ENCODE measurements around the gene ORC6. TPM values are rescaled to one million over a fixed set of nuclear protein-coding genes. Genes with fewer than 3 reads are reported as not detected.

Gene ORC6
- total RNA-seq, 1 experiment from 2014 or later: 95.1 TPM

DNA sequence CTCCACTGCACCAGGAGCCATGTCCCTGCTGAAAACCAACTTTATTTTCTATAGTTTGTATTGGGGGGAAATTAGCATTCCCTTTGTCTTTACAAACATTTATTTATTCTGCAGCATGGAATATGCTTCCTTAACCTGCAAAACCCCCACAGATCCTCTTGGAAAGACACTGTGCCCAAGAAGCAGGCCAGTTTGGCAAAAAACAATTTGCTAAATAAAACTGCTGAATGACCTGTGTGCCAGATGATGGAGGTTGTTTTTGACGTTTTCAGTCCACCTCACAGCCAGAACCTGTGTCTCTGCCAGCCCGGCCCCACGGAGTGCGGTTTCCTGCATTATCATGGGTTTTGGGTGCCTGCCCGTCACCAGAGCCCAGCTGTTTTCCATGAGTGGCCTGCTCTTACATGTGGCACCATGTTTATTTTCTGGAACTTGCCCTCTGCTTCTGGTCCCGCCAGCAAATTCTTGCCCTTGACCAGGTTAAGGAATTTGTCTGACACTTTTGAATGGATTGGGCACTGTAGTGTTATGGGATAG, 26.4 kb downstream of the ORC6 start:
- ChIA-PET POLR2A (ENCODE audit: low non-redundant PET) (no interaction called here), CTCF (no interaction called here)
- no peak overlapping the region for H3K4me3 ChIP-seq (ENCODE audit: low read depth, low read length, poor library complexity, severe bottlenecking)
- no peaks in the 10 kb centered on the region for H3K27me3 ChIP-seq (replicated peaks; ENCODE audit: insufficient read depth, low read depth, low read length, poor library complexity)
- BruUV-seq (replicated peaks): no TSS peak
- no peaks in the 10 kb centered on the region for H3K36me3 ChIP-seq (ENCODE audit: insufficient read depth, low read length, poor library complexity, severe bottlenecking)
- no peak for DNase-seq (ENCODE audit: low spot score)
- TF ChIP-seq EZH2 (IDR thresholded peaks at IDR 0.05; ENCODE audit: borderline replicate concordance, low read depth, low read length, poor library complexity, severe bottlenecking): no peak
- TF ChIP-seq, protein P1, sequence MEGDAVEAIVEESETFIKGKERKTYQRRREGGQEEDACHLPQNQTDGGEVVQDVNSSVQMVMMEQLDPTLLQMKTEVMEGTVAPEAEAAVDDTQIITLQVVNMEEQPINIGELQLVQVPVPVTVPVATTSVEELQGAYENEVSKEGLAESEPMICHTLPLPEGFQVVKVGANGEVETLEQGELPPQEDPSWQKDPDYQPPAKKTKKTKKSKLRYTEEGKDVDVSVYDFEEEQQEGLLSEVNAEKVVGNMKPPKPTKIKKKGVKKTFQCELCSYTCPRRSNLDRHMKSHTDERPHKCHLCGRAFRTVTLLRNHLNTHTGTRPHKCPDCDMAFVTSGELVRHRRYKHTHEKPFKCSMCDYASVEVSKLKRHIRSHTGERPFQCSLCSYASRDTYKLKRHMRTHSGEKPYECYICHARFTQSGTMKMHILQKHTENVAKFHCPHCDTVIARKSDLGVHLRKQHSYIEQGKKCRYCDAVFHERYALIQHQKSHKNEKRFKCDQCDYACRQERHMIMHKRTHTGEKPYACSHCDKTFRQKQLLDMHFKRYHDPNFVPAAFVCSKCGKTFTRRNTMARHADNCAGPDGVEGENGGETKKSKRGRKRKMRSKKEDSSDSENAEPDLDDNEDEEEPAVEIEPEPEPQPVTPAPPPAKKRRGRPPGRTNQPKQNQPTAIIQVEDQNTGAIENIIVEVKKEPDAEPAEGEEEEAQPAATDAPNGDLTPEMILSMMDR (conservative IDR thresholded peaks at IDR 0.05; ENCODE audit: low read depth, low read length): no peak
- intact Hi-C loops (cut with micrococcal nuclease; ENCODE audit: unreplicated experiment): no loop called here
- no peak overlapping the region for H3K27ac ChIP-seq (ENCODE audit: low read depth, low read length, poor library complexity, severe bottlenecking)
- H3K9me3 ChIP-seq (ENCODE audit: low read depth, low read length, poor library complexity, severe bottlenecking): no peaks in the 10 kb centered on the region
- no peaks in the 10 kb centered on the region for H3K4me1 ChIP-seq (ENCODE audit: insufficient read depth, low read length, poor library complexity, severe bottlenecking)

DNA sequence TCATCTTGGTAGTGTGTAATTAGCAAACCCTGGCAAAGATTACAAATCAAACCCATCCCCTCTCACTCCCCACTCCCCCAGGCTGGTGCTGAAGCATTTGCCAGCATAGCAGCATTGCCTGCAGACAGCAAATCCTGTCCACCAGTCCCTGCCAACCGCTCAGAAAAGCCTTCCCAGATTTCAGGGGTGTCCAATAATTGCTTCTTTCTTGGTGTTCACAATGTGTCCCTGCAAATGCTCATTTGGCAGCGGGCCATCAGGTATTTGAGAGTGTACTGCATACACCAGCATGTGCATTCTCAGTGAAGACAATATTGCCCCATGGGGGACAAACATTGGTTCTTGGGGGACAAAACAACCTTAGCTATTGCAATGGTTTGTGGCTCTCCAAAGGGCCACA, 28.2 kb downstream of the ORC6 start:
- no peak overlapping the region for H3K4me3 ChIP-seq (ENCODE audit: low read depth, low read length, poor library complexity, severe bottlenecking)
- no peak for DNase-seq (ENCODE audit: low spot score)
- TF ChIP-seq, protein P1 (conservative IDR thresholded peaks at IDR 0.05; ENCODE audit: low read depth, low read length): no peak
- no peak for TF ChIP-seq EZH2 (IDR thresholded peaks at IDR 0.05; ENCODE audit: borderline replicate concordance, low read depth, low read length, poor library complexity, severe bottlenecking)
- intact Hi-C loops (cut with micrococcal nuclease; ENCODE audit: unreplicated experiment): no loop called here
- ChIA-PET POLR2A (ENCODE audit: low non-redundant PET) (no interaction called here), CTCF (no interaction called here)
- no peaks in the 10 kb centered on the region for H3K27me3 ChIP-seq (replicated peaks; ENCODE audit: insufficient read depth, low read depth, low read length, poor library complexity)
- no TSS peak for BruUV-seq (replicated peaks)
- H3K9me3 ChIP-seq (ENCODE audit: low read depth, low read length, poor library complexity, severe bottlenecking): no peaks in the 10 kb centered on the region
- no peaks in the 10 kb centered on the region for H3K36me3 ChIP-seq (ENCODE audit: insufficient read depth, low read length, poor library complexity, severe bottlenecking)
- no peaks in the 10 kb centered on the region for H3K4me1 ChIP-seq (ENCODE audit: insufficient read depth, low read length, poor library complexity, severe bottlenecking)
- no peak overlapping the region for H3K27ac ChIP-seq (ENCODE audit: low read depth, low read length, poor library complexity, severe bottlenecking)

DNA sequence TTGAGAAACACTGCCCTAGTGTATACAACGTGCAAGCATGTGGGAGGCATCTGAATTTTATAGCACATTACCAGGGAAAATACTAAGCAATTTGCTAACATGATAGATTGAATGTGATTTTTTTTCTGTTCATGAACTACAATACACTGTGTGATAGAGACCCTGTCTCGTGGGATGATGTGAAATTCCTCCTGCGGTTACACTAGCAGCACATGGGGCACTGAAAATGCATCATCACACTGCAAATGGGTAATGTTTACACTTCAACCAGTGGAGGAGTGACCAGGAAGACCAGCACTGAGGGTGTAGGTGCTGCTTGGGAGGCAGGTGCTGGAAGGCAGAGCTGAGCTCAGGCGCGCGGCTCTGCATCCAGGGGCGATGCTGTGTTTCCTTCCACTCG, 28.8 kb downstream of the ORC6 start:
- no peaks in the 10 kb centered on the region for H3K27me3 ChIP-seq (replicated peaks; ENCODE audit: insufficient read depth, low read depth, low read length, poor library complexity)
- no peaks in the 10 kb centered on the region for H3K9me3 ChIP-seq (ENCODE audit: low read depth, low read length, poor library complexity, severe bottlenecking)
- BruUV-seq (replicated peaks): no TSS peak
- H3K4me3 ChIP-seq (ENCODE audit: low read depth, low read length, poor library complexity, severe bottlenecking): no peak overlapping the region
- intact Hi-C loops (cut with micrococcal nuclease; ENCODE audit: unreplicated experiment): no loop called here
- H3K36me3 ChIP-seq (ENCODE audit: insufficient read depth, low read length, poor library complexity, severe bottlenecking): no peaks in the 10 kb centered on the region
- no peak for TF ChIP-seq EZH2 (IDR thresholded peaks at IDR 0.05; ENCODE audit: borderline replicate concordance, low read depth, low read length, poor library complexity, severe bottlenecking)
- TF ChIP-seq, protein P1 (conservative IDR thresholded peaks at IDR 0.05; ENCODE audit: low read depth, low read length): no peak
- H3K27ac ChIP-seq (ENCODE audit: low read depth, low read length, poor library complexity, severe bottlenecking): no peak overlapping the region
- H3K4me1 ChIP-seq (ENCODE audit: insufficient read depth, low read length, poor library complexity, severe bottlenecking): no peaks in the 10 kb centered on the region
- POLR2A ChIA-PET (ENCODE audit: low non-redundant PET): no interaction called here
- CTCF ChIA-PET: no interaction called here
- DNase-seq (ENCODE audit: low spot score): no peak

Data from A673 (cell line).